H9 (cell line): ENCODE data around the gene ATP6V0A4. TPM values are rescaled to one million over a fixed set of nuclear protein-coding genes. Genes with fewer than 3 reads are reported as not detected.
"Not testable (repeated sequence)": the region's sequence is repeated elsewhere in the genome, so short reads cannot be mapped to it uniquely, and the experiment has no call there.

ENCODE experiments used
- DNase-seq: peaks from one replicate; pipeline ENCODE4 v3.0.0-alpha.2; 2017
- H2AFZ ChIP-seq: one replicate; pipeline ENCODE4 v1.6.1; 2013; ENCODE audit warnings: mild to moderate bottlenecking, low read length, control low read depth, moderate library complexity
- H2AK5ac ChIP-seq: 2 replicates; pipeline ENCODE4 v1.6.1; 2013; ENCODE audit warnings: low read length, control low read depth, mixed read lengths; ENCODE audit not compliant: insufficient read length
- H2BK120ac ChIP-seq: one replicate; pipeline ENCODE4 v1.6.1; 2013; ENCODE audit warnings: low read depth, mild to moderate bottlenecking, low read length, control low read depth, inconsistent platforms; ENCODE audit not compliant: poor library complexity, severe bottlenecking
- H2BK12ac ChIP-seq: 2 replicates; pipeline ENCODE4 v1.6.1; 2013; ENCODE audit warnings: low read length, control low read depth, mixed read lengths, low read depth; ENCODE audit not compliant: insufficient read length
- H2BK15ac ChIP-seq: 2 replicates; pipeline ENCODE4 v1.6.1; 2013; ENCODE audit warnings: low read depth, low read length, control low read depth
- H2BK20ac ChIP-seq: one replicate; pipeline ENCODE4 v1.6.1; 2013; ENCODE audit warnings: low read depth, mild to moderate bottlenecking, low read length, control low read depth, inconsistent platforms; ENCODE audit not compliant: poor library complexity, severe bottlenecking
- H2BK5ac ChIP-seq: 2 replicates; pipeline ENCODE4 v1.6.1; 2013; ENCODE audit warnings: low read length, control low read depth, mixed read lengths; ENCODE audit not compliant: insufficient read length
- H3K14ac ChIP-seq: 2 replicates; pipeline ENCODE4 v1.6.1; 2013; ENCODE audit warnings: low read length, control low read depth; ENCODE audit not compliant: insufficient read depth
- H3K18ac ChIP-seq: 2 replicates; pipeline ENCODE4 v1.6.1; 2013; ENCODE audit warnings: low read depth, mild to moderate bottlenecking, mixed read lengths, low read length, control low read depth; ENCODE audit not compliant: insufficient read length
- H3K23ac ChIP-seq: 2 replicates; pipeline ENCODE4 v1.6.1; 2013; ENCODE audit warnings: low read length, control low read depth, mixed read lengths, low read depth; ENCODE audit not compliant: insufficient read length
- H3K23me2 ChIP-seq: 2 replicates; pipeline ENCODE4 v1.6.1; 2013; ENCODE audit warnings: low read depth, mild to moderate bottlenecking, mixed read lengths, low read length, control low read depth; ENCODE audit not compliant: insufficient read length, poor library complexity, severe bottlenecking
- H3K27ac ChIP-seq: 2 replicates; pipeline ENCODE4 v1.5.1; 2013; ENCODE audit warnings: low read length, control low read depth, mixed read lengths, low read depth; ENCODE audit not compliant: insufficient read length
- H3K27me3 ChIP-seq: 2 replicates; pipeline ENCODE4 v1.6.1; 2013; ENCODE audit warnings: low read length, control low read depth, inconsistent platforms; ENCODE audit not compliant: insufficient read depth
- H3K4ac ChIP-seq: 2 replicates; pipeline ENCODE4 v1.6.1; 2013; ENCODE audit warnings: low read depth, mild to moderate bottlenecking, control low read depth, inconsistent platforms, low read length, moderate library complexity
- H3K4me1 ChIP-seq: 2 replicates; pipeline ENCODE4 v1.6.1; 2013; ENCODE audit warnings: low read length, control low read depth, inconsistent platforms; ENCODE audit not compliant: insufficient read depth
- H3K4me2 ChIP-seq: 2 replicates; pipeline ENCODE4 v1.6.1; 2013; ENCODE audit warnings: low read length, control low read depth, mixed read lengths; ENCODE audit not compliant: insufficient read length, insufficient read depth
- H3K56ac ChIP-seq: 2 replicates; pipeline ENCODE4 v1.6.1; 2013; ENCODE audit warnings: low read depth, mild to moderate bottlenecking, mixed read lengths, low read length, control low read depth; ENCODE audit not compliant: insufficient read length
- H3K79me1 ChIP-seq: 2 replicates; pipeline ENCODE4 v1.6.1; 2013; ENCODE audit warnings: low read depth, mild to moderate bottlenecking, moderate library complexity, low read length, control low read depth, inconsistent platforms; ENCODE audit not compliant: insufficient read depth, poor library complexity, severe bottlenecking
- H3K79me2 ChIP-seq: 2 replicates; pipeline ENCODE4 v1.6.1; 2013; ENCODE audit warnings: low read length, control low read depth, inconsistent platforms; ENCODE audit not compliant: insufficient read depth
- H3K9ac ChIP-seq: 2 replicates; pipeline ENCODE4 v1.6.1; 2013; ENCODE audit warnings: low read length, control low read depth, mixed read lengths; ENCODE audit not compliant: insufficient read length; ENCODE audit errors: extremely low read depth
- H3K9me3 ChIP-seq: one replicate; pipeline ENCODE4 v1.6.1; 2013; ENCODE audit warnings: low read depth, low read length, inconsistent platforms; ENCODE audit not compliant: control insufficient read depth
- H3T11ph ChIP-seq: one replicate; pipeline ENCODE4 v1.6.1; 2013; ENCODE audit warnings: mild to moderate bottlenecking, low read length, control low read depth, inconsistent platforms
- H4K20me1 ChIP-seq: one replicate; pipeline ENCODE4 v1.6.1; 2013; ENCODE audit not compliant: control insufficient read depth, insufficient read length, insufficient read depth
- H4K5ac ChIP-seq: 2 replicates; pipeline ENCODE4 v1.6.1; 2013; ENCODE audit warnings: low read depth, mild to moderate bottlenecking, mixed read lengths, low read length, control low read depth; ENCODE audit not compliant: insufficient read length
- H4K8ac ChIP-seq: replicated peaks from 2 replicates; pipeline ENCODE4 v1.6.1; 2013; ENCODE audit warnings: low read length, control low read depth, mixed read lengths, low read depth; ENCODE audit not compliant: insufficient read length
- H4K91ac ChIP-seq: 2 replicates; pipeline ENCODE4 v1.6.1; 2013; ENCODE audit warnings: low read depth, mild to moderate bottlenecking, moderate library complexity, mixed read lengths, low read length, control low read depth; ENCODE audit not compliant: insufficient read length
- H3K27ac Mint-ChIP-seq, 3 experiments: 2 replicates in 2 of 3; 3 replicates in 1 of 3; pipeline ENCODE4 v1.8.0; 2020 to 2021; ENCODE audit warnings: mixed read lengths in 3 of 3, mild to moderate bottlenecking in 1 of 3, moderate library complexity in 1 of 3
- H3K27me3 Mint-ChIP-seq: 2 replicates; pipeline ENCODE4 v1.8.0; 2021; ENCODE audit warnings: low read depth, mild to moderate bottlenecking, moderate library complexity, mixed read lengths
- H3K36me3 Mint-ChIP-seq, 3 experiments: 2 replicates in 2 of 3; 3 replicates in 1 of 3; pipeline ENCODE4 v1.8.0; 2020 to 2021; ENCODE audit warnings: low read depth in 3 of 3, mixed read lengths in 3 of 3; ENCODE audit not compliant: insufficient read depth in 1 of 3
- H3K4me1 Mint-ChIP-seq, 2 experiments: 2 replicates each; pipeline ENCODE4 v1.8.0; 2020; ENCODE audit warnings: mixed read lengths in 2 of 2
- H3K4me3 Mint-ChIP-seq, 2 experiments: 2 replicates in 1 of 2; 3 replicates in 1 of 2; pipeline ENCODE4 v1.8.0; 2020 to 2021; ENCODE audit warnings: mild to moderate bottlenecking in 2 of 2, mixed read lengths in 2 of 2, moderate library complexity in 1 of 2
- H3K9me3 Mint-ChIP-seq, 2 experiments: 2 replicates in 1 of 2; 3 replicates in 1 of 2; pipeline ENCODE4 v1.8.0; 2020; ENCODE audit warnings: mild to moderate bottlenecking in 2 of 2, mixed read lengths in 2 of 2, moderate library complexity in 1 of 2
- WGBS: extraction: QIAGEN DNeasy Blood & Tissue Kit; methylation state at CpG from one replicate; pipeline ENCODE4 v1.1.7; 2013; ENCODE audit warnings: missing lambda C conversion rate, low lambda C conversion rate, mixed read lengths; ENCODE audit not compliant: insufficient read length; ENCODE audit errors: extremely low coverage; 5-methylcytosine and 5-hydroxymethylcytosine counted together
- total RNA-seq: library from RNA; stranded (reverse); gene quantifications from 2 replicates; pipeline ENCODE4 v1.2.1, GENCODE V29; 2021
- TF ChIP-seq, protein P1 (sequence below): fragments of 200-600 bp; sonication (generic); conservative IDR thresholded peaks from 3 replicates; pipeline ENCODE4 v1.8.0; 2021; ENCODE audit warnings: antibody characterized with exemption, mild to moderate bottlenecking

The ATP6V0A4 gene
- total RNA-seq, 1 experiment from 2014 or later = 0.79 TPM

GRCh38 chr7:138697535-138698182 is 100.3 kb downstream of the ATP6V0A4 start:
- H3K79me2 ChIP-seq = no peaks in the 10 kb centered on the region
- H3K23ac ChIP-seq = no peak overlapping the region
- no peaks in the 10 kb centered on the region; a peak in 2 of 5 replicates for H3K9me3 Mint-ChIP-seq
- H3T11ph ChIP-seq = no peak overlapping the region
- H3K79me1 ChIP-seq = no peaks in the 10 kb centered on the region
- no peak overlapping the region for H3K9ac ChIP-seq
- no peak overlapping the region for H3K18ac ChIP-seq
- no peak overlapping the region for H2BK120ac ChIP-seq
- H3K4ac ChIP-seq = no peak overlapping the region
- no peak for DNase-seq
- TF ChIP-seq, protein P1, sequence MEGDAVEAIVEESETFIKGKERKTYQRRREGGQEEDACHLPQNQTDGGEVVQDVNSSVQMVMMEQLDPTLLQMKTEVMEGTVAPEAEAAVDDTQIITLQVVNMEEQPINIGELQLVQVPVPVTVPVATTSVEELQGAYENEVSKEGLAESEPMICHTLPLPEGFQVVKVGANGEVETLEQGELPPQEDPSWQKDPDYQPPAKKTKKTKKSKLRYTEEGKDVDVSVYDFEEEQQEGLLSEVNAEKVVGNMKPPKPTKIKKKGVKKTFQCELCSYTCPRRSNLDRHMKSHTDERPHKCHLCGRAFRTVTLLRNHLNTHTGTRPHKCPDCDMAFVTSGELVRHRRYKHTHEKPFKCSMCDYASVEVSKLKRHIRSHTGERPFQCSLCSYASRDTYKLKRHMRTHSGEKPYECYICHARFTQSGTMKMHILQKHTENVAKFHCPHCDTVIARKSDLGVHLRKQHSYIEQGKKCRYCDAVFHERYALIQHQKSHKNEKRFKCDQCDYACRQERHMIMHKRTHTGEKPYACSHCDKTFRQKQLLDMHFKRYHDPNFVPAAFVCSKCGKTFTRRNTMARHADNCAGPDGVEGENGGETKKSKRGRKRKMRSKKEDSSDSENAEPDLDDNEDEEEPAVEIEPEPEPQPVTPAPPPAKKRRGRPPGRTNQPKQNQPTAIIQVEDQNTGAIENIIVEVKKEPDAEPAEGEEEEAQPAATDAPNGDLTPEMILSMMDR = no peak
- H3K27ac ChIP-seq = no peak overlapping the region
- H3K4me2 ChIP-seq = no peak overlapping the region
- peaks cover 2 to 4% of the 10 kb centered on the region in 2 experiments for H3K4me1 Mint-ChIP-seq
- no peak overlapping the region for H3K14ac ChIP-seq
- H2BK15ac ChIP-seq = no peak overlapping the region
- no CpG with 5 or more reads among the region's 2 CpGs for WGBS
- H4K5ac ChIP-seq = no peak overlapping the region
- H3K27me3 ChIP-seq = no peaks in the 10 kb centered on the region
- H3K4me3 Mint-ChIP-seq = no peak overlapping the region
- H3K9me3 ChIP-seq = no peaks in the 10 kb centered on the region
- no peak overlapping the region for H2BK20ac ChIP-seq
- H2BK12ac ChIP-seq = no peak overlapping the region
- H3K36me3 Mint-ChIP-seq = no peaks in the 10 kb centered on the region
- no peaks in the 10 kb centered on the region for H4K20me1 ChIP-seq
- H3K27me3 Mint-ChIP-seq = no peaks in the 10 kb centered on the region; the same call in 1 of the 2 replicates
- no peak overlapping the region for H2AK5ac ChIP-seq
- no peaks in the 10 kb centered on the region for H3K4me1 ChIP-seq
- H4K8ac ChIP-seq = no peak overlapping the region
- no peaks in the 10 kb centered on the region for H3K23me2 ChIP-seq
- no peak overlapping the region for H4K91ac ChIP-seq
- H2BK5ac ChIP-seq = no peak overlapping the region
- no peak overlapping the region for H2AFZ ChIP-seq
- H3K56ac ChIP-seq = no peak overlapping the region
- no peak overlapping the region for H3K27ac Mint-ChIP-seq

GRCh38 chr7:138695776-138696175 is 102.2 kb downstream of the ATP6V0A4 start:
- H4K91ac ChIP-seq, H4K20me1 ChIP-seq, H3K27ac ChIP-seq, H3K4me2 ChIP-seq, H3K79me1 ChIP-seq, H2BK5ac ChIP-seq, H3K4ac ChIP-seq, H2AFZ ChIP-seq, H2AK5ac ChIP-seq, H3K9ac ChIP-seq, H3K9me3 ChIP-seq, H3K4me1 Mint-ChIP-seq, H2BK20ac ChIP-seq, H3K56ac ChIP-seq, H3K4me1 ChIP-seq, H2BK12ac ChIP-seq, H3K36me3 Mint-ChIP-seq, H3K4me3 Mint-ChIP-seq, DNase-seq, H2BK120ac ChIP-seq, H3K27ac Mint-ChIP-seq, H3T11ph ChIP-seq, H3K23ac ChIP-seq, H2BK15ac ChIP-seq, H3K27me3 ChIP-seq, H3K23me2 ChIP-seq, H3K18ac ChIP-seq, H4K8ac ChIP-seq, H3K27me3 Mint-ChIP-seq, H3K79me2 ChIP-seq, H3K14ac ChIP-seq, H3K9me3 Mint-ChIP-seq, H4K5ac ChIP-seq: not testable (repeated sequence)
- WGBS = no CpG with 5 or more reads among the region's 9 CpGs
